ENCODE data around the gene ACSL6.

Gene ACSL6

DNA sequence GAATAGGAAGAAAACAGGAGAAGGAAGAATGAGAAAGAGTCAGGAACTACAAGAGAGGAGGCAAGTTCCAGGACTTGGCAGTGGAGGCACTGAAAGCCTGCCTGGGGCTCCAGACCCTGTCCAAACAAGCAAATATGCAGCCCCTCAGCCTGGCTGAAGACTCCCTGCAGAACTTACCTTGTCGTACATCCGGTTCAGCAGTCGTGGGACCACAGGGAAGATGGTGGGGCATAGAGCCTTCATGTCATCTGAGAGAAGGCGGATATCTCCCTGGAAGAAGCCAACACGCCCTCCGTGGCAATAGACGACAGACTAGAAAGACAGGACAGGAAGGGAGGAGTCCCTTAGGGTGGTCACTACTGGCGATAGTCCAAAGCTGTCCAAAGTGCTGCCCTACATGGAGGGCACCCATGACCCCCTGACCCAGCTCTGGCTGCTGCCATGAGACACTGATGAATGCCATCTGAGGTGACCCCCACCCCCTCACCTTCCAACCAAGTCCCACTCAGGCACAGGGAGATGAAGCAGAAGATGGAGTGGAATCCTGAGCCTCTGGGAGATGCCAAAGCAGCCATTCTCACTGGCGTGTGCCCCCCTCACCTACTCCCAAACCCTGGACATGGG lies 38.3 kb downstream of the ACSL6 start:
- no peaks in the 10 kb centered on the region for H4K20me1 ChIP-seq (ENCODE audit: insufficient read depth, low read length, poor library complexity, severe bottlenecking)
- H3K9me2 ChIP-seq (replicated peaks; ENCODE audit: low read depth, low read length), result no peaks in the 10 kb centered on the region
- no peak overlapping the region for H3K9ac ChIP-seq (ENCODE audit: low read depth, low read length, poor library complexity, severe bottlenecking)
- no peaks in the 10 kb centered on the region for H3F3A ChIP-seq (ENCODE audit: low read depth)
- no peaks in the 10 kb centered on the region for H3K9me3 ChIP-seq (ENCODE audit: insufficient read depth, low read depth, low read length)
- H3K4me2 ChIP-seq (ENCODE audit: low read depth, low read length, poor library complexity, severe bottlenecking), result no peak overlapping the region
- H2AFZ ChIP-seq (ENCODE audit: low read length), result no peak overlapping the region
- TF ChIP-seq, protein P1, sequence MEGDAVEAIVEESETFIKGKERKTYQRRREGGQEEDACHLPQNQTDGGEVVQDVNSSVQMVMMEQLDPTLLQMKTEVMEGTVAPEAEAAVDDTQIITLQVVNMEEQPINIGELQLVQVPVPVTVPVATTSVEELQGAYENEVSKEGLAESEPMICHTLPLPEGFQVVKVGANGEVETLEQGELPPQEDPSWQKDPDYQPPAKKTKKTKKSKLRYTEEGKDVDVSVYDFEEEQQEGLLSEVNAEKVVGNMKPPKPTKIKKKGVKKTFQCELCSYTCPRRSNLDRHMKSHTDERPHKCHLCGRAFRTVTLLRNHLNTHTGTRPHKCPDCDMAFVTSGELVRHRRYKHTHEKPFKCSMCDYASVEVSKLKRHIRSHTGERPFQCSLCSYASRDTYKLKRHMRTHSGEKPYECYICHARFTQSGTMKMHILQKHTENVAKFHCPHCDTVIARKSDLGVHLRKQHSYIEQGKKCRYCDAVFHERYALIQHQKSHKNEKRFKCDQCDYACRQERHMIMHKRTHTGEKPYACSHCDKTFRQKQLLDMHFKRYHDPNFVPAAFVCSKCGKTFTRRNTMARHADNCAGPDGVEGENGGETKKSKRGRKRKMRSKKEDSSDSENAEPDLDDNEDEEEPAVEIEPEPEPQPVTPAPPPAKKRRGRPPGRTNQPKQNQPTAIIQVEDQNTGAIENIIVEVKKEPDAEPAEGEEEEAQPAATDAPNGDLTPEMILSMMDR (conservative IDR thresholded peaks at IDR 0.05; ENCODE audit: low read length), result no peak
- no peak for TF ChIP-seq EZH2phosphoT487 (IDR thresholded peaks at IDR 0.05; ENCODE audit: borderline replicate concordance)
- H3K4me3 ChIP-seq (ENCODE audit: low read length, poor library complexity, severe bottlenecking), result no peak overlapping the region
- H3K36me3 ChIP-seq (ENCODE audit: insufficient read depth, low read length), result no peaks in the 10 kb centered on the region
- H3K79me2 ChIP-seq (ENCODE audit: insufficient read depth, low read length), result no peaks in the 10 kb centered on the region
- no peaks in the 10 kb centered on the region for H3K27me3 ChIP-seq (ENCODE audit: insufficient read depth, low read length, poor library complexity, severe bottlenecking)
- H3K4me1 ChIP-seq (ENCODE audit: insufficient read depth, low read length, poor library complexity, severe bottlenecking), result no peaks in the 10 kb centered on the region

DNA sequence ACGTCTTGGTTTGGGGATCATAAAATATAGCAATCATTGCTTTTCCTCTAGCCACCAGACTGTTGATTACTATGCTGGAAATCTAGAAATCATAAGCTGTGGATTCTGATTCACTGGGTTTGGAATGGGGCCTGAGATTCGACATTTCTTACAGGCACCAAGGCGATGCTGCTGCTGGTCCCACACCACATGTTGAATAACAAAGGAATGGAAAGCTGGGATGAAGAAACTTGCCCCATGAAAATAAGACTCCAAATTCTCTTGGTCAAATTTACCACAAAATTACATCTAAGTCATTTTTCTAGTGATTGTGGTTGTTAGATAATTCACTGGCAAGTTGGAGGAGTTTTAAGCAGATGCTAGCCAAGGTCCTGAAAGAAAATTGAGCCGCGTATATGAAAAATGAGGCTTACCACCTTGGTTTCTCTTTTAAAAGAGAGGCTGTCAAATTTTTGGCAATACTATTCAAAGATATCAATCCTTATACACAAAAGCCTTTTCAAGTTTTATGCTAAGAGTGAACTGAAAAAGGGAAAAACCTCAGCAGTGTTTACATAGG lies 43.0 kb downstream of the ACSL6 start:
- no peak overlapping the region for H3K9ac ChIP-seq (ENCODE audit: low read depth, low read length, poor library complexity, severe bottlenecking)
- no peaks in the 10 kb centered on the region for H3K79me2 ChIP-seq (ENCODE audit: insufficient read depth, low read length)
- TF ChIP-seq, protein P1 (conservative IDR thresholded peaks at IDR 0.05; ENCODE audit: low read length), result no peak
- no peak for TF ChIP-seq EZH2phosphoT487 (IDR thresholded peaks at IDR 0.05; ENCODE audit: borderline replicate concordance)

DNA sequence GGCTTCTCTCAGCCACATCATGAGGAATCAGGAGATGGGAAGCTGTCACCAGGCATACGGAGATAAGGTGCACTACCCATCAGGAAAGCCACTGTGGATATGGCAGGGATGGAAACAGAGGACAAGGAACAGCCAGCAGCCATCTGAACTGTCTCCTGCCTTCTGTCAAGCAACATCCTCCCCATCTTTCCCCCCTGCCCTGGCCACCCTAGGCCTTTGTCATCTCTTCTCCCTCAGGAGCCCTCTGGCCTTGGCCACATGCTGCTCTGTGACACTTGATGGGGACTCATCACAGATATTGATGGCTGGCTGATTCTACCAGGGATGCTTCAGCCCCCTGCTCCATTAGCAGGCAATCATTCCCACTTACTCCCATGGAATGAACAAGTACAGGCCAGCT lies 44.9 kb downstream of the ACSL6 start:
- H3K4me2 ChIP-seq (ENCODE audit: low read depth, low read length, poor library complexity, severe bottlenecking), result no peak overlapping the region
- H3K27me3 ChIP-seq (ENCODE audit: insufficient read depth, low read length, poor library complexity, severe bottlenecking), result no peaks in the 10 kb centered on the region
- no peaks in the 10 kb centered on the region for H3K4me1 ChIP-seq (ENCODE audit: insufficient read depth, low read length, poor library complexity, severe bottlenecking)
- no peaks in the 10 kb centered on the region for H3K36me3 ChIP-seq (ENCODE audit: insufficient read depth, low read length)
- H3F3A ChIP-seq (ENCODE audit: low read depth), result no peaks in the 10 kb centered on the region
- H3K9ac ChIP-seq (ENCODE audit: low read depth, low read length, poor library complexity, severe bottlenecking), result no peak overlapping the region
- no peak overlapping the region for H2AFZ ChIP-seq (ENCODE audit: low read length)
- no peaks in the 10 kb centered on the region for H4K20me1 ChIP-seq (ENCODE audit: insufficient read depth, low read length, poor library complexity, severe bottlenecking)
- TF ChIP-seq, protein P1 (conservative IDR thresholded peaks at IDR 0.05; ENCODE audit: low read length), result no peak
- TF ChIP-seq EZH2phosphoT487 (IDR thresholded peaks at IDR 0.05; ENCODE audit: borderline replicate concordance), result no peak
- no peaks in the 10 kb centered on the region for H3K9me2 ChIP-seq (replicated peaks; ENCODE audit: low read depth, low read length)
- no peaks in the 10 kb centered on the region for H3K9me3 ChIP-seq (ENCODE audit: insufficient read depth, low read depth, low read length)
- H3K79me2 ChIP-seq (ENCODE audit: insufficient read depth, low read length), result no peaks in the 10 kb centered on the region
- no peak overlapping the region for H3K4me3 ChIP-seq (ENCODE audit: low read length, poor library complexity, severe bottlenecking)

More for the DNA sequence above, 43.0 kb downstream of the ACSL6 start:
- Histone ChIP-seq H3K4me2 (ENCODE audit: low read depth, low read length, poor library complexity, severe bottlenecking) (no peak overlapping the region), H3K27me3 (ENCODE audit: insufficient read depth, low read length, poor library complexity, severe bottlenecking) (no peaks in the 10 kb centered on the region), H2AFZ (ENCODE audit: low read length) (no peak overlapping the region), H4K20me1 (ENCODE audit: insufficient read depth, low read length, poor library complexity, severe bottlenecking) (no peaks in the 10 kb centered on the region), H3K4me1 (ENCODE audit: insufficient read depth, low read length, poor library complexity, severe bottlenecking) (no peaks in the 10 kb centered on the region), H3K36me3 (ENCODE audit: insufficient read depth, low read length) (no peaks in the 10 kb centered on the region), H3K9me3 (ENCODE audit: insufficient read depth, low read depth, low read length) (no peaks in the 10 kb centered on the region), H3F3A (ENCODE audit: low read depth) (no peaks in the 10 kb centered on the region), H3K4me3 (ENCODE audit: low read length, poor library complexity, severe bottlenecking) (no peak overlapping the region), H3K9me2 (replicated peaks; ENCODE audit: low read depth, low read length) (no peaks in the 10 kb centered on the region)

Data from Loucy (cell line).